Measurements from ENCODE around the gene S100A2.

- TF ChIP-seq, protein P1, sequence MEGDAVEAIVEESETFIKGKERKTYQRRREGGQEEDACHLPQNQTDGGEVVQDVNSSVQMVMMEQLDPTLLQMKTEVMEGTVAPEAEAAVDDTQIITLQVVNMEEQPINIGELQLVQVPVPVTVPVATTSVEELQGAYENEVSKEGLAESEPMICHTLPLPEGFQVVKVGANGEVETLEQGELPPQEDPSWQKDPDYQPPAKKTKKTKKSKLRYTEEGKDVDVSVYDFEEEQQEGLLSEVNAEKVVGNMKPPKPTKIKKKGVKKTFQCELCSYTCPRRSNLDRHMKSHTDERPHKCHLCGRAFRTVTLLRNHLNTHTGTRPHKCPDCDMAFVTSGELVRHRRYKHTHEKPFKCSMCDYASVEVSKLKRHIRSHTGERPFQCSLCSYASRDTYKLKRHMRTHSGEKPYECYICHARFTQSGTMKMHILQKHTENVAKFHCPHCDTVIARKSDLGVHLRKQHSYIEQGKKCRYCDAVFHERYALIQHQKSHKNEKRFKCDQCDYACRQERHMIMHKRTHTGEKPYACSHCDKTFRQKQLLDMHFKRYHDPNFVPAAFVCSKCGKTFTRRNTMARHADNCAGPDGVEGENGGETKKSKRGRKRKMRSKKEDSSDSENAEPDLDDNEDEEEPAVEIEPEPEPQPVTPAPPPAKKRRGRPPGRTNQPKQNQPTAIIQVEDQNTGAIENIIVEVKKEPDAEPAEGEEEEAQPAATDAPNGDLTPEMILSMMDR (IDR thresholded peaks at IDR 0.05) = no peak
- peak in 2 of 3 donors; percentile 22 to 52 for TF ChIP-seq POLR2AphosphoS5 (IDR thresholded peaks at IDR 0.05)
These were observed at the start of gene S100A2 for GRCh38 chr1:153565529-153566374.
